Measurements from ENCODE around the gene CACFD1.

- TF ChIP-seq CTCF (IDR thresholded peaks at IDR 0.05; ENCODE audit: low read depth, low read length) (no peak), MYC (IDR thresholded peaks at IDR 0.05; ENCODE audit: low read depth, low read length) (no peak), POLR2A (IDR thresholded peaks at IDR 0.05; ENCODE audit: extremely low read depth, insufficient read length) (no peak), MAX (IDR thresholded peaks at IDR 0.05; ENCODE audit: low read depth, low read length) (no peak)
Measured at GRCh38 chr9:133472277-133472645, 12.5 kb downstream of the CACFD1 start.
